GM04504 (cell line): Measurements from ENCODE around the gene DAPK2.

Experiments
- DNase-seq: peaks from one replicate; pipeline ENCODE4 v3.0.0-alpha.2; 2012; ENCODE audit warnings: low read depth

The DAPK2 gene

DNA sequence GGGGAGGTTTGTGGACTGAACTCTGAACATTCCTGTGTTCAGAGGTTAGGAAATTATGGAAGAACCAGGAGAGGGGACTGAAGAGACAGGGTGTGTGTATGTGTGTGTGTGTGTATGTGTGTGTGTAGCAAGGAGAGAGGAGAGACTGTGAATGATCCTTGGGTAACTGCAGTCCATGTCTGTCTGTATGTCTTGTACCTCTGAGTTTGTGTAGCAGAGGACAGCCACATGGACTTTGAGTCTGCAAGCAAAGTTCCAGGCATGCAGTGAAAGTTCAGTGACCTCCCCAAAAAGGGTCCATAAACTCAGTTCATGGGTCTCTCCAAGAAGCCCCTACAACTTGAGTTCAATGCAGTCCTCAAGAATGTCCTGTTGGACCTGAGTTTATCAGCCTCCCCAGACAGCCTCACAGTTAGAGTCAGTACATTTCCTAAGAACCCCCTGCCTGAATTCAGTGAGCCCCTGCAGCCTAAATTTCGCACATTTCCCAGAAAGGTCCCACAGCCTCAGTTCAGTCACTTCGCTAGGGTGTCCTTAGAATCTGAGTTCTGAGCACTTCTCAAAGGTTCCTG is 184.3 kb downstream of the DAPK2 start:
- DNase-seq = no peak

DNA sequence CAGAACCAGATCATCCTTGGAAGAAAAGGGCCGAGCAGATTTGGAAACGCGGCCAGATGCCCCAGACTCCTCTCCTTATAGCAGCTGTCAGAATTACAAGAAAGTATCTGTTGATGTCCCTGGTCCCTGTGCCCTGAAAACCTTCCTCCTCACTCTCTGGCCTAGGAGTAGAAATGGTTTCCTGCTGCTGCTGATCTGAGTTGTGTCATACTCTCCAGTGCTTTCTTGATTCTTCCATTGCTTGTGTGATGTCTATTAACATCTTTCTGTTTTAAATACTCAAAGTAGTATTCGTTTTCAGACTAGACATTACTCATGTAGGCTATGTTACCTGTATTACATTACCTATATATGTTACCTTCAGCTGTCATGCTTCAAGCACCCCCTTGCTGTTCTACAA is 185.7 kb downstream of the DAPK2 start:
- DNase-seq = no peak

DNA sequence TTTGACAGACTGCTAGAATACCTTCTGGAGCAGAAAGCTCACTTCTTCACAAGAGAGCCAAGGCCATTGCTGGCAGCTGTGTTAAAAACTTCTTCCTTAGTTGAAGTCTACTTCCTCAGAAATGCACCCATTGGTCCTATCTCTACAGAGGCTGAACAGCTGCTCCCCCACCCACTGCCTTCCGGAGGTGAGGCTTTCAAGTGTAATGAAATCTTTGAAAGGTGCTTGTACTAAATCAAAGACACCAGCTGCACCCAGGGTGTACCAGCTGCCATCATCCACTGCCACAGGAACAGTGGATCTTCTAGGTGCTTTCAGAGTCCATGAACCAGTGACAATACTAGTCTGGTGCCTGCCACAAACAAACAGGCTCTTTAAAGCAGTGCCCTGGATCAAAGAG is 186.1 kb downstream of the DAPK2 start:
- DNase-seq = no peak

DNA sequence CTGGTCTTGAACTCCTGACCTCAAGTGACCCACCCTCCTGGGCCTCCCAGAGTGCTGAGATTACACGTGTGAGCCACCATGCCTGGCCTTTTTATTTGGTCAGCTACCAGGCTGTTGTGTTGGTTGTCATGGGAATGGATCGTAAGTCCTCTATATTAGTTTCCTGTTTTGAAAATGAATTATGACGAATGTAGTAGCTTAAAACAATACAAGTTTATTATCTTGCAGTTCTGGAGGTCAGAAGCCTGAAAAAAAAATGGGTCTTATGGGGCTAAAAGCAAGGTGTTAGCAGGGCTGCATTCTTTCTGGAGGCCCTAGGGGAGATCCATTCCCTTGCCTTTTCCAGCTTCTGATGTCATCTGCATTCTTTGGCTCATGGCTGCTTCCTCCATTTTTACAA is 187.4 kb downstream of the DAPK2 start:
- no peak for DNase-seq

DNA sequence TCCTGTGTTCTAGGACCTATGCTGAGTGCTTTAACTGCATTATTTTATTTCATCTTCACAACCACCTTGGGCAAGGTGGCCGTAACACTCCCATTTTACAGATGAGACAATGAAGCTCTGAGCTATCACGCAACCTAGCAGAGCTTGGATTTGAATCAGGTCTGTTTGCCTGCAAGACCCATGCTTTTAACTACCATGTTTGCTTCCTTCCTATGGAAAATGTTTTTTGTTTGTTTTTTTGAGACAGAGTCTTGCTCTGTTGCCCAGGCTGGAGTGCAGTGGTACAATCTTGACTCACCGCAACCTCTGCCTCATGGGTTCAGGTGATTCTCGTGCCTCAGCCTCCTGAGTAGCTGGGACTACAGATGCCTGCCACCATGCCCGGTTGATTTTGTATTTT is 187.8 kb downstream of the DAPK2 start:
- DNase-seq = no peak

DNA sequence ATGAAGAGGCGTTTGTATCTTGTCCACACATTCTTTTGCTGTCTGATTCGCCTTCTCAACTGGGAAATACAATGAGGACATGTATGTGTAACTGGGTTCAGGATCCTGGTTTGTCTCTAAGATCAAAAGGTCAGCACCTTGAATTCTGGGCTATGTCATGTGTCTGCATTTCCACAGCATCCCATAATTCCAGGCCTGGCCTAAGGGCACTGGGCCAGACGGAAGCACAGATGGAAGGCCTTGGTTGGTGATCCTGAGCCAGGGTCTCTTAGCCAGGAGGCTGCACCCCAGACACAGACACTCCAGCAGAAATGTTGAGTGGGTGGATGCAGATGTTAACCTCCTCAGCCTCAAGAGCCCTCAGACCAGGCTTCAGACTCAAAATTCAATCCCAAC is 188.8 kb downstream of the DAPK2 start:
- DNase-seq = no peak
